ENCODE results near the gene FOXO1.

FOXO1 gene

GRCh38 chr13:40604135-40604534, 62.3 kb downstream of the FOXO1 start:
- no peak for DNase-seq

- peak in 3 of 5 experiments; percentile 12 to 59 (median 21) for DNase-seq
Observed at GRCh38 chr13:40600149-40600751, 66.2 kb downstream of the FOXO1 start.

GRCh38 chr13:40599747-40600146, 66.7 kb downstream of the FOXO1 start:
- no peak for DNase-seq

GRCh38 chr13:40599124-40599523, 67.3 kb downstream of the FOXO1 start:
- DNase-seq, result peak in 1 of 5 experiments; percentile 67

GRCh38 chr13:40598569-40598968, 67.9 kb downstream of the FOXO1 start:
- no peak for DNase-seq

GRCh38 chr13:40597735-40598365, 68.6 kb downstream of the FOXO1 start:
- DNase-seq, result no peak

GRCh38 chr13:40596484-40596883, 70.0 kb downstream of the FOXO1 start:
- DNase-seq, result peak in 1 of 5 experiments; percentile 84

GRCh38 chr13:40595693-40596092, 70.7 kb downstream of the FOXO1 start:
- no peak for DNase-seq

- DNase-seq, result no peak
Observed at GRCh38 chr13:40592035-40592434, 74.4 kb downstream of the FOXO1 start.

GRCh38 chr13:40591091-40591490, 75.3 kb downstream of the FOXO1 start:
- no peak for DNase-seq

- no peak for DNase-seq
Observed at GRCh38 chr13:40590112-40590862, 76.2 kb downstream of the FOXO1 start.

GRCh38 chr13:40589285-40590109, 76.9 kb downstream of the FOXO1 start:
- no peak for DNase-seq

- no peak for DNase-seq
Observed at GRCh38 chr13:40588101-40588500, 78.3 kb downstream of the FOXO1 start.

- DNase-seq, result no peak
Observed at GRCh38 chr13:40586886-40587565, 79.4 kb downstream of the FOXO1 start.

GRCh38 chr13:40585911-40586471, 80.5 kb downstream of the FOXO1 start:
- DNase-seq, result no peak

- DNase-seq, result no peak
Observed at GRCh38 chr13:40583738-40584137, 82.7 kb downstream of the FOXO1 start.

GRCh38 chr13:40582531-40582930, 83.9 kb downstream of the FOXO1 start:
- no peak for DNase-seq

- DNase-seq, result no peak
Observed at GRCh38 chr13:40581277-40581579, 85.2 kb downstream of the FOXO1 start.

- DNase-seq, result no peak
Observed at GRCh38 chr13:40580566-40581276, 85.7 kb downstream of the FOXO1 start.

GRCh38 chr13:40579535-40579934, 86.9 kb downstream of the FOXO1 start:
- no peak for DNase-seq

- no peak for DNase-seq
Observed at GRCh38 chr13:40578055-40578454, 88.4 kb downstream of the FOXO1 start.

GRCh38 chr13:40576369-40576768, 90.1 kb downstream of the FOXO1 start:
- no peak for DNase-seq
